ENCODE measurements around the gene LIN7A. TPM values are rescaled to one million over a fixed set of nuclear protein-coding genes. Genes with fewer than 3 reads are reported as not detected.
A peak's percentile ranks its signal among the peaks of the same experiment; 100 is the strongest.
"Not testable (repeated sequence)": the region's sequence is repeated elsewhere in the genome, so short reads cannot be mapped to it uniquely, and the experiment has no call there.

Gene LIN7A
- total and polyA plus RNA-seq, 11 donors: 7.5 to 21.6 (median 14.6) TPM

- ATAC-seq: no peak
- no peaks in the 10 kb centered on the region for H3K27me3 ChIP-seq
- no peak overlapping the region for H3K4me3 ChIP-seq
- H3K27ac ChIP-seq: no peak overlapping the region
- no peaks in the 10 kb centered on the region for H3K36me3 ChIP-seq
- peaks cover 0 to 33% (median 12%) of the 10 kb centered on the region in 12 donors for H3K4me1 ChIP-seq
- TF ChIP-seq POLR2A (IDR thresholded peaks at IDR 0.05): no peak
- TF ChIP-seq CTCF (IDR thresholded peaks at IDR 0.05): no peak
- no peaks in the 10 kb centered on the region for H3K9me3 ChIP-seq
- intact Hi-C loops (cut with DNase I): loop anchor here in 1 of 10 donors (5.0 kb wide), 1 partner anchor 56 kb away; the partner anchor contains the start of gene LIN7A
- no peak for DNase-seq
Measured at GRCh38 chr12:80881106-80881505, 56.6 kb downstream of the LIN7A start.

- WGBS, 4 donors: 61 to 71% (median 63%) methylated on average over 8 of the region's 8 CpGs
- H3K9me3 ChIP-seq, H3K36me3 ChIP-seq, H3K27me3 ChIP-seq: not testable (repeated sequence)
- ATAC-seq: peak in 3 of 4 donors; percentile 46 to 69 (median 47)
- peak overlapping the region in 7 of 12 donors; percentile 3 to 36 (median 27) for H3K4me3 ChIP-seq
- peak overlapping the region; percentile 68 to 88 (median 81) for H3K27ac ChIP-seq
- peaks cover 0 to 33% (median 12%) of the 10 kb centered on the region in 12 donors for H3K4me1 ChIP-seq
- DNase-seq: peak in 3 of 5 donors; percentile 8 to 31 (median 25)
- intact Hi-C loops (cut with DNase I): loop anchor here in 4 of 10 donors (2.0 to 10.0 kb wide), 3 partner anchors 56 to 59 kb away; partner anchors contain the start of gene LIN7A (in 4 of the 4)
Measured at GRCh38 chr12:80878452-80878851, 59.3 kb downstream of the LIN7A start.

- ATAC-seq: peak; percentile 83 to 92 (median 90)
- H3K4me1 ChIP-seq: peaks cover 0 to 33% (median 12%) of the 10 kb centered on the region in 12 donors
- intact Hi-C loops (cut with DNase I): loop anchor here in 4 of 10 donors (2.0 to 10.0 kb wide), 3 partner anchors 57 to 60 kb away; partner anchors contain the start of gene LIN7A (in 4 of the 4)
- H3K9me3 ChIP-seq: no peaks in the 10 kb centered on the region
- peak overlapping the region; percentile 68 to 88 (median 81) for H3K27ac ChIP-seq
- no peak for DNase-seq
- 12 to 20% (median 14%) methylated on average over 2 of the region's 2 CpGs for WGBS, 4 donors
- TF ChIP-seq CTCF (IDR thresholded peaks at IDR 0.05) (no peak), POLR2A (IDR thresholded peaks at IDR 0.05) (no peak)
- H3K27me3 ChIP-seq: no peaks in the 10 kb centered on the region
- peak overlapping the region in 8 of 12 donors; percentile 3 to 36 (median 23) for H3K4me3 ChIP-seq
- H3K36me3 ChIP-seq: no peaks in the 10 kb centered on the region
Measured at GRCh38 chr12:80877721-80878265, 59.9 kb downstream of the LIN7A start.

- H3K9me3 ChIP-seq: no peaks in the 10 kb centered on the region
- H3K4me3 ChIP-seq: no peak overlapping the region
- DNase-seq (no peak), ATAC-seq (no peak)
- no peaks in the 10 kb centered on the region for H3K27me3 ChIP-seq
- H3K4me1 ChIP-seq: peaks cover 0 to 2% (median under 1%) of the 10 kb centered on the region in 12 donors
- TF ChIP-seq CTCF (IDR thresholded peaks at IDR 0.05) (no peak), POLR2A (IDR thresholded peaks at IDR 0.05) (no peak)
- H3K36me3 ChIP-seq: no peaks in the 10 kb centered on the region
- intact Hi-C loops (cut with DNase I): loop anchor here in 1 of 10 donors (10.0 kb wide), 1 partner anchor 63 kb away; the partner anchor contains the start of gene LIN7A
- no peak overlapping the region for H3K27ac ChIP-seq
Measured at GRCh38 chr12:80872053-80872452, 65.7 kb downstream of the LIN7A start.

Data from heart left ventricle (tissue), 16 donors.